Thoracic aorta (tissue), 2 donors: Measurements from ENCODE around the gene MTG1. TPM values are rescaled to one million over a fixed set of nuclear protein-coding genes. Genes with fewer than 3 reads are reported as not detected.

Source experiments
- ATAC-seq: fragments of 150-250 bp; one replicate; pipeline ENCODE4 v1.8.0; 2017; ENCODE audit warnings: low read depth; ENCODE audit not compliant: insufficient number of reproducible peaks, low FRiP score
- DNase-seq: peaks from one replicate; pipeline ENCODE4 v3.0.0-alpha.2; 2020; ENCODE audit warnings: low spot score
- H3K27ac ChIP-seq, 2 donors: fragments of 200-600 bp; sonication (generic); 1 replicate in 1 of 2; 2 replicates in 1 of 2; pipeline ENCODE4 v1.5.1; 2016; ENCODE audit warnings: mild to moderate bottlenecking in 2 of 2, moderate library complexity in 2 of 2
- H3K27me3 ChIP-seq: fragments of 200-600 bp; sonication (generic); replicated peaks from 2 replicates; pipeline ENCODE4 v1.6.0; 2016; ENCODE audit warnings: mild to moderate bottlenecking; ENCODE audit not compliant: insufficient read depth
- H3K36me3 ChIP-seq: fragments of 200-600 bp; sonication (generic); one replicate; pipeline ENCODE4 v1.5.1; 2016
- H3K4me1 ChIP-seq, 2 donors: fragments of 200-600 bp; sonication (generic); 1 replicate in 1 of 2; 2 replicates in 1 of 2; pipeline versions ENCODE4 v1.5.1 to v1.6.0; 2016; ENCODE audit warnings: low read depth in 2 of 2, mild to moderate bottlenecking in 1 of 2; ENCODE audit not compliant: control insufficient read depth in 1 of 2
- H3K4me3 ChIP-seq: fragments of 200-600 bp; sonication (generic); 2 replicates; pipeline ENCODE4 v1.5.1; 2016; ENCODE audit warnings: mild to moderate bottlenecking
- H3K9me3 ChIP-seq: fragments of 200-600 bp; sonication (generic); 2 replicates; pipeline ENCODE4 v1.5.1; 2016
- total RNA-seq, 2 donors: library from RNA; depleted of rRNA; stranded (reverse); fragments of >200 nt; gene quantifications; one replicate each; pipeline versions ENCODE4 v1.1.0 to v1.2.3, GENCODE V29; 2016
- TF ChIP-seq, protein P1 (sequence below): fragments of 200-600 bp; sonication (generic); IDR thresholded peaks from one replicate; pipeline ENCODE4 v1.5.1; 2019; ENCODE audit warnings: antibody characterized with exemption

The MTG1 gene
- total RNA-seq, 2 donors from 2014 or later: 18.0 to 18.6 TPM

DNA sequence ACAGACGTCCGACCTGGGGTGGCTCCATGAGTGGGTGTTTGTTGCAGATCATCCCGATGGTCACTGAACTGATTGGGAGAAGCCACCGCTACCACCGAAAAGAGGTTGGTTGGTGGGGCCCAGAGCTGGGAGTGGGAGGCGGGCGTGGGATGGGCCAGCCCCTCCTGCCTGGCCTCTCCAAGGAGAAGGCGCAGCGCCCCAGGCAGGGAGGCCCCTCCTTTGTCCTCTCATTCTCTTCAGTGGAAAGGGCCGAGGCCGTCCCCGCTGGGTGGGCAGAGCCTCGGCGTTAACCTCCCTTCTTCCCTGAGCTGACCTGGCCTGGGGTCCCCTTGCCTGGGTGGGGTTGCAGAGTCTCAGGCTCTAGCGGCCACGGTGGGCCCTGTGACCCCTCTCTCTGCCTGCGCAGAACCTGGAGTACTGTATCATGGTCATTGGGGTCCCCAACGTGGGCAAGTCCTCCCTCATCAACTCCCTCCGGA lies 5.2 kb downstream of the MTG1 start:
- peaks cover 6 to 11% of the 10 kb centered on the region in 2 donors for H3K4me1 ChIP-seq
- H3K36me3 ChIP-seq: peaks cover 34% of the 10 kb centered on the region
- H3K27ac ChIP-seq: no peak overlapping the region
- no peaks in the 10 kb centered on the region for H3K27me3 ChIP-seq
- no peak for ATAC-seq
- TF ChIP-seq, protein P1, sequence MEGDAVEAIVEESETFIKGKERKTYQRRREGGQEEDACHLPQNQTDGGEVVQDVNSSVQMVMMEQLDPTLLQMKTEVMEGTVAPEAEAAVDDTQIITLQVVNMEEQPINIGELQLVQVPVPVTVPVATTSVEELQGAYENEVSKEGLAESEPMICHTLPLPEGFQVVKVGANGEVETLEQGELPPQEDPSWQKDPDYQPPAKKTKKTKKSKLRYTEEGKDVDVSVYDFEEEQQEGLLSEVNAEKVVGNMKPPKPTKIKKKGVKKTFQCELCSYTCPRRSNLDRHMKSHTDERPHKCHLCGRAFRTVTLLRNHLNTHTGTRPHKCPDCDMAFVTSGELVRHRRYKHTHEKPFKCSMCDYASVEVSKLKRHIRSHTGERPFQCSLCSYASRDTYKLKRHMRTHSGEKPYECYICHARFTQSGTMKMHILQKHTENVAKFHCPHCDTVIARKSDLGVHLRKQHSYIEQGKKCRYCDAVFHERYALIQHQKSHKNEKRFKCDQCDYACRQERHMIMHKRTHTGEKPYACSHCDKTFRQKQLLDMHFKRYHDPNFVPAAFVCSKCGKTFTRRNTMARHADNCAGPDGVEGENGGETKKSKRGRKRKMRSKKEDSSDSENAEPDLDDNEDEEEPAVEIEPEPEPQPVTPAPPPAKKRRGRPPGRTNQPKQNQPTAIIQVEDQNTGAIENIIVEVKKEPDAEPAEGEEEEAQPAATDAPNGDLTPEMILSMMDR: no peak
- DNase-seq: no peak
- H3K9me3 ChIP-seq: no peaks in the 10 kb centered on the region
- no peak overlapping the region for H3K4me3 ChIP-seq

DNA sequence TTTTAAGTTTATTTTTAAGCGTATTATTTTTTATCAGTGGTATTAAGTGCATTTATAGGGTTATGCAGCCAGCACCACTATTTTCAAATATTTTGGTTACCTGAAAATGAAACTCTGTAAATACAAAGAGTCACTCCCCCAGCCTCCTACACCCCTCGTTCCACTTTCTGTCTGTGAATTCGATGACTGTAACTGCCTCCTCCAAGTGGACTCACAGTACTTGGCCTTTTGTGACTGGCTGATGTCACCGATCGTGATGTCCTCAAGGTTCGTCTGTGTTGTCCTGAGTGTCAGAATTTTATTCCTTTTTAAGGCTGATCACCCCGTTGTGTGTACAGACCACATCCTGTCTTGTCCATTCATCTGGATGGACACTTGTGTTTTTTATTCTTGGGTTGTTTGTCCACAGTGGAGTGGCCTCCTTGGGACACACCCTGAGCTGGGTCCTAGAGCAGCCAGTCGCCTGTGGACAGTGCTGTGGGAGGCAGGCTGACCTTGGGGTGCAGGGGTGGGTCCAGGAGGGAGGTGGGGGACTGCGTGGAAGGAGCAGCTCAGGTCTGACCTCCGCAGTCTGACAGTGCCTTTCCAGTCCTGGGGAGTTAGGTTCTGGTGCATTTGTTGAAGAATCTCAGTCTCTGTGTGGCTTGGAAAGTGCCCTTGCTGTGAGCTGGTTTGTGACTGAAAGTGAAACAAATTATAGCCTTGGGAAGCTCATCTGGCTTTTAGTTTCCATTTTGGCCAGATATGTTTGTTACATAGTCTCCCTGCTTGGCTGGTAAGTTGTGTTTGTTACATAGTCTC lies 6.9 kb downstream of the MTG1 start:
- no peak overlapping the region for H3K4me3 ChIP-seq
- ATAC-seq: no peak
- DNase-seq: no peak
- H3K4me1 ChIP-seq: no peaks in the 10 kb centered on the region
- H3K36me3 ChIP-seq: peaks cover 38% of the 10 kb centered on the region
- H3K9me3 ChIP-seq: no peaks in the 10 kb centered on the region
- no peak overlapping the region for H3K27ac ChIP-seq
- TF ChIP-seq, protein P1: no peak
- no peaks in the 10 kb centered on the region for H3K27me3 ChIP-seq

DNA sequence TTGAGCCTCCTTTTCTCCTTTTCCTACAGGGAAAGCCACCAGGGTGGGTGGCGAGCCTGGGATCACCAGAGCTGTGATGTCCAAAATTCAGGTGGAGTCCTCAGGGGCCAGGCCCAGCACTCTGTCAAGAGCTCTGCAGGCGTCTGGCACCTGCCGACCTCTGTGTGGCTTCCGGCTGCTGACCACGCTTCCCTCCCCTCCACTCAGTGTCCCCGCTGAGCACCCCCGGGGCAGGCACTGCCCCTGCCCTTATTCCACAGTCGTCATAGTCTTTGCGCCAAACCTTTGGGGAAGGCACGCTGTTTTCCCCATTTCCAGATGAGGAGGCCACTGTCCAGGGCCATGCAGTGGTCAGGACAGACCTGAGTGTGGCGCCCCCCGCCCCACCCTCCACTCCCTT lies 7.5 kb downstream of the MTG1 start:
- TF ChIP-seq, protein P1: no peak
- no peaks in the 10 kb centered on the region for H3K27me3 ChIP-seq
- H3K4me1 ChIP-seq: no peaks in the 10 kb centered on the region
- DNase-seq (no peak), ATAC-seq (no peak)
- no peaks in the 10 kb centered on the region for H3K9me3 ChIP-seq
- peaks cover 38% of the 10 kb centered on the region for H3K36me3 ChIP-seq
- no peak overlapping the region for H3K27ac ChIP-seq
- no peak overlapping the region for H3K4me3 ChIP-seq

DNA sequence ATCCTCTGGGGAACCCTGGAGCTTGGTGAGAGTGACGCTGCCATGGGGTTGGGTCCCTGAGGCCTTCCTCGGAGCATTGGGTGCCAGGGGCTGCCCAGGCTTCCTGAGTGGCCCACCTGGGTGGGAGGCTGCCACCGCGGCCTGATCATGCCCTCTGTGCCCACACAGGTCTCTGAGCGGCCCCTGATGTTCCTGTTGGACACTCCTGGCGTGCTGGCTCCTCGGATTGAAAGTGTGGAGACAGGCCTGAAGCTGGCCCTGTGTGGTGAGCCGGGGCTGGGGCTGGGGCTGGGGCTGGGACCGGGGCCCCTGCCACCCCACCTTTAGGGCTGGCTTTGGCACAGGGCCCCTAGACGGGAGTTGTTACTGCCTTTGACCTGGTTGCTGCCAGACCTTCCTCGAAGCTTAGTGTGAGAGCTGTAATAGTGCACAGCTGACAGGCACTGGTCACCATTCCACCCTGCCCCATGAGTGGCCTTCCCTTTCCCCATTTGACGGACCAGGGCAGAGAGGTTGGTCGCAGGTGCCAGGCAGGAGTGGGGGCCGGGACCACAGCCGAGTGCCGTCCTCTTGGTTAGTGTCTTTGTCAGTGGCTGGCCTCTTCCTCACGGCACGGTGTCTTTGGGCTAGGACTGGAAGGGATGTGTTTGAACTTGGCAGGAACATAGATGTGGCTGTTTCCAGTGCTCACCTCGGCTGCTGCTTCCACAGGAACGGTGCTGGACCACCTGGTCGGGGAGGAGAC lies 8.2 kb downstream of the MTG1 start:
- H3K4me1 ChIP-seq: no peaks in the 10 kb centered on the region
- H3K9me3 ChIP-seq: no peaks in the 10 kb centered on the region
- DNase-seq (no peak), ATAC-seq (no peak)
- H3K27me3 ChIP-seq: no peaks in the 10 kb centered on the region
- H3K4me3 ChIP-seq: no peak overlapping the region
- H3K36me3 ChIP-seq: peaks cover 35% of the 10 kb centered on the region
- no peak overlapping the region for H3K27ac ChIP-seq
- TF ChIP-seq, protein P1: no peak

DNA sequence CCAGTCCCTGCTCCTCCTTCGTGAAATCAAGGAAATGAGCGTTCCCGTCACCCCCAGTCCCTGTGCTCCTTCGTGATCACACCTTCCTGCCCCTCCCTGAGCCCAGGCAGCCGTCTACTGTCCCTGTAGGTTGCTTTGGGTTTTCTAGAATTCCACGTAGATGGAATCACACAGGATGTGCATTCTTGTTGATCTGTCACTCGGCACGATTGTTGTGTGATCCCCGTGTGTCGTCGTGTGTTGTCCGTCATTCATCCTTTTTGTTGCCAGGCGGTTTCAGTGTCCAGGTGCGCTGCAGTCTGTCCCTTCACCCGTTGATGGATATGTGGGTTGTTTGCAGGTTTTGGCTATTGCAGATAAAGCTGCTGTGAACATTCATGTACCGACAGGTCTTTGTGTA lies 9.4 kb downstream of the MTG1 start:
- no peak for DNase-seq
- no peak overlapping the region for H3K4me3 ChIP-seq
- H3K36me3 ChIP-seq: peaks cover 34% of the 10 kb centered on the region
- H3K27me3 ChIP-seq: no peaks in the 10 kb centered on the region
- no peak overlapping the region for H3K27ac ChIP-seq
- no peaks in the 10 kb centered on the region for H3K4me1 ChIP-seq
- no peak for ATAC-seq
- TF ChIP-seq, protein P1: no peak
- H3K9me3 ChIP-seq: no peaks in the 10 kb centered on the region
